Muscle layer of duodenum (tissue), 2 donors: ENCODE measurements around the gene TRPC1.
"Not testable (repeated sequence)": the region's sequence is repeated elsewhere in the genome, so short reads cannot be mapped to it uniquely, and the experiment has no call there.

Source experiments
- H3K27ac ChIP-seq: one replicate; pipeline ENCODE4 v1.7.0; 2013; ENCODE audit warnings: mild to moderate bottlenecking, low read length
- H3K27me3 ChIP-seq: one replicate; pipeline ENCODE4 v1.7.0; 2013; ENCODE audit warnings: low read depth, mild to moderate bottlenecking, control low read depth, low read length
- H3K36me3 ChIP-seq, 2 donors: one replicate each; pipeline ENCODE4 v1.7.0; 2013; ENCODE audit warnings: low read length in 2 of 2, control low read depth in 1 of 2, mild to moderate bottlenecking in 1 of 2; ENCODE audit not compliant: insufficient read depth in 2 of 2, control insufficient read depth in 1 of 2
- H3K4me1 ChIP-seq, 2 donors: one replicate each; pipeline ENCODE4 v1.7.0; 2013; ENCODE audit warnings: low read length in 2 of 2, mild to moderate bottlenecking in 2 of 2, control low read depth in 1 of 2, moderate library complexity in 1 of 2; ENCODE audit not compliant: insufficient read depth in 2 of 2, control insufficient read depth in 1 of 2
- H3K4me3 ChIP-seq, 2 donors: one replicate each; pipeline ENCODE4 v1.7.0; 2013; ENCODE audit warnings: low read length in 2 of 2, low read depth in 1 of 2, mild to moderate bottlenecking in 1 of 2
- H3K9me3 ChIP-seq, 2 donors: one replicate each; pipeline ENCODE4 v1.7.0; 2013; ENCODE audit warnings: low read length in 2 of 2, control low read depth in 1 of 2, mild to moderate bottlenecking in 1 of 2; ENCODE audit not compliant: control insufficient read depth in 1 of 2
- donor health status: healthy.

Gene TRPC1

GRCh38 chr3:142723968-142724681 lies at the start of gene TRPC1:
Gene TRPC1, plus strand, starts transcription at chr3:142724034. Its CDS starts 526 bp downstream, at chr3:142724560.
- H3K4me1 ChIP-seq = peaks cover 0 to 4% of the 10 kb centered on the region in 2 donors
- peak within 1 kb of the TSS; percentile 46 for H3K27ac ChIP-seq
- H3K27me3 ChIP-seq = no peaks in the 10 kb centered on the region
- H3K9me3 ChIP-seq = no peaks in the 10 kb centered on the region
- H3K36me3 ChIP-seq = no peaks in the 10 kb centered on the region
- peak within 1 kb of the TSS; percentile 80 to 90 for H3K4me3 ChIP-seq

GRCh38 chr3:142676151-142676550 lies 47.7 kb upstream of the TRPC1 start:
- Histone ChIP-seq H3K27ac (no peak overlapping the region), H3K4me3 (no peak overlapping the region), H3K27me3 (no peaks in the 10 kb centered on the region), H3K36me3 (no peaks in the 10 kb centered on the region), H3K4me1 (no peaks in the 10 kb centered on the region), H3K9me3 (no peaks in the 10 kb centered on the region)

- Histone ChIP-seq H3K36me3 (no peaks in the 10 kb centered on the region), H3K4me3 (no peak overlapping the region), H3K4me1 (no peaks in the 10 kb centered on the region), H3K27me3 (no peaks in the 10 kb centered on the region), H3K9me3 (no peaks in the 10 kb centered on the region), H3K27ac (no peak overlapping the region)
These were observed 43.1 kb upstream of the TRPC1 start for GRCh38 chr3:142680710-142681109.

- Histone ChIP-seq H3K9me3 (no peaks in the 10 kb centered on the region), H3K27ac (no peak overlapping the region), H3K4me1 (peaks cover 0 to 13% of the 10 kb centered on the region in 2 donors), H3K27me3 (no peaks in the 10 kb centered on the region), H3K4me3 (no peak overlapping the region), H3K36me3 (no peaks in the 10 kb centered on the region)
These were observed 33.2 kb upstream of the TRPC1 start for GRCh38 chr3:142690613-142691012.

- H3K27ac ChIP-seq = no peak overlapping the region
- H3K9me3 ChIP-seq = no peaks in the 10 kb centered on the region
- H3K36me3 ChIP-seq = no peaks in the 10 kb centered on the region
- H3K27me3 ChIP-seq = no peaks in the 10 kb centered on the region
- peaks cover 0 to 13% of the 10 kb centered on the region in 2 donors for H3K4me1 ChIP-seq
- H3K4me3 ChIP-seq = no peak overlapping the region
These were observed 32.3 kb upstream of the TRPC1 start for GRCh38 chr3:142691527-142691926.

GRCh38 chr3:142693136-142693853 lies 30.5 kb upstream of the TRPC1 start:
- Histone ChIP-seq H3K27ac (no peak overlapping the region), H3K9me3 (no peaks in the 10 kb centered on the region), H3K27me3 (no peaks in the 10 kb centered on the region), H3K36me3 (no peaks in the 10 kb centered on the region), H3K4me3 (no peak overlapping the region), H3K4me1 (peaks cover 0 to 13% of the 10 kb centered on the region in 2 donors)

GRCh38 chr3:142694225-142694624 lies 29.6 kb upstream of the TRPC1 start:
- H3K9me3 ChIP-seq = no peaks in the 10 kb centered on the region
- no peak overlapping the region for H3K27ac ChIP-seq
- no peaks in the 10 kb centered on the region for H3K27me3 ChIP-seq

GRCh38 chr3:142705198-142705597 lies 18.6 kb upstream of the TRPC1 start:
- no peaks in the 10 kb centered on the region for H3K4me1 ChIP-seq
- H3K9me3 ChIP-seq = no peaks in the 10 kb centered on the region
- no peak overlapping the region for H3K27ac ChIP-seq
- no peaks in the 10 kb centered on the region for H3K27me3 ChIP-seq
- H3K4me3 ChIP-seq = no peak overlapping the region
- H3K36me3 ChIP-seq = no peaks in the 10 kb centered on the region

More at GRCh38 chr3:142694225-142694624, 29.6 kb upstream of the TRPC1 start:
- no peak overlapping the region for H3K4me3 ChIP-seq
- no peaks in the 10 kb centered on the region for H3K36me3 ChIP-seq
- H3K4me1 ChIP-seq = peaks cover 0 to 13% of the 10 kb centered on the region in 2 donors

GRCh38 chr3:142706321-142707127 lies 17.3 kb upstream of the TRPC1 start:
- Histone ChIP-seq H3K4me3 (no peak overlapping the region), H3K27me3 (no peaks in the 10 kb centered on the region), H3K36me3 (peaks cover 0 to 4% of the 10 kb centered on the region in 2 donors), H3K9me3 (no peaks in the 10 kb centered on the region), H3K4me1 (no peaks in the 10 kb centered on the region), H3K27ac (no peak overlapping the region)

- no peak overlapping the region for H3K27ac ChIP-seq
- no peak overlapping the region for H3K4me3 ChIP-seq
- H3K36me3 ChIP-seq = peaks cover 0 to 4% of the 10 kb centered on the region in 2 donors
These were observed 14.6 kb upstream of the TRPC1 start for GRCh38 chr3:142709207-142709606.

GRCh38 chr3:142714882-142715281 lies 9.0 kb upstream of the TRPC1 start:
- not testable (repeated sequence) for H3K36me3 ChIP-seq

More at GRCh38 chr3:142709207-142709606, 14.6 kb upstream of the TRPC1 start:
- Histone ChIP-seq H3K4me1 (no peaks in the 10 kb centered on the region), H3K9me3 (no peaks in the 10 kb centered on the region), H3K27me3 (no peaks in the 10 kb centered on the region)

More at GRCh38 chr3:142714882-142715281, 9.0 kb upstream of the TRPC1 start:
- not testable (repeated sequence) for H3K4me3 ChIP-seq, H3K27ac ChIP-seq, H3K4me1 ChIP-seq, H3K9me3 ChIP-seq, H3K27me3 ChIP-seq
